ENCODE data around the gene ZYX. TPM values are rescaled to one million over a fixed set of nuclear protein-coding genes. Genes with fewer than 3 reads are reported as not detected.
A peak's percentile ranks its signal among the peaks of the same experiment; 100 is the strongest.

The ZYX gene
- total RNA-seq, 1 donor from 2014 or later = 263 TPM

DNA sequence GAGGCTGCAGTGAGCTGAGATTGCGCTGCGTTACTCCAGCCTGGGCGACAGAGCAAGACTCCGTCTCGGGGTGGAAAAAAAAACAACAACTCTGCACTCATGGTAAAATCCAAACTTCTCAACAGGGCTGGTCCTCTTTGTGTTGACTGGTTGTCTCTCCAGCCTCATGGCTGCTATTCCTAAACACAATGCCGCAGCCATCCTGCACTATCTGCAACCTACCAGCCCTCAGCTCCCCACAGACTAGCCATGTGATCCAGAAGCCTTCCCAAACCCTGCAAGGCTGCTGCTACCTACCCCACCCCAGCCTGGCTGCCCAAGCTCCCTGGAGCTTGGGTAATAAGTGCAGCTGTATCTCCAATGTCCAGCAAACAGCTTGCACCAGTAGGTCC lies 11.7 kb downstream of the ZYX start:
- H3K27ac ChIP-seq = peak overlapping the region; percentile 90
- TF ChIP-seq CTCF (IDR thresholded peaks at IDR 0.05) = no peak
- H3K9me3 ChIP-seq = no peaks in the 10 kb centered on the region

GRCh38 chr7:143393267-143394041 lies 12.3 kb downstream of the ZYX start:
- ATAC-seq (no peak), DNase-seq (no peak)
- intact Hi-C loops (cut with DNase I) = no loop called here
- no peaks in the 10 kb centered on the region for H3K27me3 ChIP-seq
- H3K27ac ChIP-seq = peak overlapping the region; percentile 90
- no peaks in the 10 kb centered on the region for H3K9me3 ChIP-seq
- H3K4me3 ChIP-seq = no peak overlapping the region
- H3K4me1 ChIP-seq = peaks cover 59% of the 10 kb centered on the region
- no peak for TF ChIP-seq CTCF (IDR thresholded peaks at IDR 0.05)
- H3K36me3 ChIP-seq = peaks cover 35% of the 10 kb centered on the region

More for the DNA sequence above, 11.7 kb downstream of the ZYX start:
- H3K4me3 ChIP-seq = no peak overlapping the region
- no peak for DNase-seq
- peaks cover 59% of the 10 kb centered on the region for H3K4me1 ChIP-seq
- no peaks in the 10 kb centered on the region for H3K27me3 ChIP-seq
- ATAC-seq = no peak
- H3K36me3 ChIP-seq = peaks cover 41% of the 10 kb centered on the region
- intact Hi-C loops (cut with DNase I) = no loop called here

GRCh38 chr7:143394068-143394467 lies 12.9 kb downstream of the ZYX start:
- TF ChIP-seq CTCF (IDR thresholded peaks at IDR 0.05) = no peak
- intact Hi-C loops (cut with DNase I) = no loop called here
- H3K27ac ChIP-seq = peak overlapping the region; percentile 8
- peaks cover 29% of the 10 kb centered on the region for H3K36me3 ChIP-seq
- no peak overlapping the region for H3K4me3 ChIP-seq
- DNase-seq = no peak
- no peak for ATAC-seq
- no peaks in the 10 kb centered on the region for H3K9me3 ChIP-seq
- H3K4me1 ChIP-seq = peaks cover 55% of the 10 kb centered on the region
- no peaks in the 10 kb centered on the region for H3K27me3 ChIP-seq

DNA sequence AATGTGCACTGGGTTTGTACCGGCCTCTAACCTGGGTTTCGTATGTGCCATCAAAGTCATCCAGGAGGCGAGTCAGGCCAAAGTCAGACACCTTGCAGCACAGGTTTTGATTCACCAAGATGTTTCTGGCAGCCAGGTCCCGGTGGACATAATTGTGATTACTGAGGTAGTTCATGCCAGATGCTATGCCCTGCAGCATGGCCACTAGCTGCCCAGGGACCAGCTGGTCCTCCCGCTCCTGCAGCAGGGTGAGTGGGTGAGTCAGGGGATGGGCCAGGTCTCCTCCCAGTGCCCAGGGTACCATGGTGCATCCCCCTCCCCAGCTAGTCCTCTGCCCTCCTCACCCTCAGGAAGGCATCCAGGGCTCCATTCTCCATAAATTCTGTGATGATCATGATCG lies 13.6 kb downstream of the ZYX start:
- peaks cover 49% of the 10 kb centered on the region for H3K4me1 ChIP-seq
- H3K36me3 ChIP-seq = peaks cover 23% of the 10 kb centered on the region
- H3K9me3 ChIP-seq = no peaks in the 10 kb centered on the region
- H3K4me3 ChIP-seq = peak overlapping the region; percentile 3
- no peaks in the 10 kb centered on the region for H3K27me3 ChIP-seq
- intact Hi-C loops (cut with DNase I) = no loop called here
- no peak for TF ChIP-seq CTCF (IDR thresholded peaks at IDR 0.05)
- ATAC-seq (no peak), DNase-seq (no peak)
- H3K27ac ChIP-seq = peak overlapping the region; percentile 65

GRCh38 chr7:143395187-143396149 lies 14.3 kb downstream of the ZYX start:
- Histone ChIP-seq H3K4me1 (peaks cover 45% of the 10 kb centered on the region), H3K4me3 (peak overlapping the region; percentile 3), H3K9me3 (no peaks in the 10 kb centered on the region), H3K27ac (peak overlapping the region; percentile 65), H3K27me3 (no peaks in the 10 kb centered on the region), H3K36me3 (peaks cover 16% of the 10 kb centered on the region)
- intact Hi-C loops (cut with DNase I) = no loop called here
- TF ChIP-seq CTCF (IDR thresholded peaks at IDR 0.05) = peak; percentile 21
- peak; percentile 37 for ATAC-seq
- peak; percentile 59 for DNase-seq
